ENCODE measurements around the gene RBMS3.
"Not testable (repeated sequence)": the region's sequence is repeated elsewhere in the genome, so short reads cannot be mapped to it uniquely, and the experiment has no call there.

RBMS3 gene

GRCh38 chr3:29393946-29394345, 113.1 kb downstream of the RBMS3 start:
- not testable (repeated sequence) for DNase-seq

- no peak for DNase-seq
Observed at GRCh38 chr3:29397406-29397805, 116.5 kb downstream of the RBMS3 start.

GRCh38 chr3:29398787-29399186, 117.9 kb downstream of the RBMS3 start:
- no peak for DNase-seq

- no peak for DNase-seq
Observed at GRCh38 chr3:29406291-29406832, 125.5 kb downstream of the RBMS3 start.

- no peak for DNase-seq
Observed at GRCh38 chr3:29408676-29409075, 127.8 kb downstream of the RBMS3 start.

GRCh38 chr3:29409409-29409808, 128.5 kb downstream of the RBMS3 start:
- DNase-seq: no peak

GRCh38 chr3:29410220-29410619, 129.3 kb downstream of the RBMS3 start:
- DNase-seq: no peak

GRCh38 chr3:29410660-29411405, 130.0 kb downstream of the RBMS3 start:
- DNase-seq: no peak

GRCh38 chr3:29412110-29412509, 131.2 kb downstream of the RBMS3 start:
- DNase-seq: no peak

GRCh38 chr3:29414468-29415224, 133.8 kb downstream of the RBMS3 start:
- no peak for DNase-seq

- DNase-seq: no peak
Observed at GRCh38 chr3:29415482-29416223, 134.8 kb downstream of the RBMS3 start.

- no peak for DNase-seq
Observed at GRCh38 chr3:29416514-29416913, 135.6 kb downstream of the RBMS3 start.

GRCh38 chr3:29420106-29420505, 139.2 kb downstream of the RBMS3 start:
- DNase-seq: no peak

- no peak for DNase-seq
Observed at GRCh38 chr3:29426302-29427226, 145.7 kb downstream of the RBMS3 start.

- DNase-seq: no peak
Observed at GRCh38 chr3:29427266-29428103, 146.6 kb downstream of the RBMS3 start.

GRCh38 chr3:29429055-29429679, 148.3 kb downstream of the RBMS3 start:
- no peak for DNase-seq

- DNase-seq: no peak
Observed at GRCh38 chr3:29430558-29430971, 149.7 kb downstream of the RBMS3 start.

- no peak for DNase-seq
Observed at GRCh38 chr3:29436612-29437323, 155.9 kb downstream of the RBMS3 start.

- DNase-seq: no peak
Observed at GRCh38 chr3:29438580-29438979, 157.7 kb downstream of the RBMS3 start.
